HG03280 (cell line): ENCODE results near the gene CCDC121.
"Not testable (repeated sequence)": the region's sequence is repeated elsewhere in the genome, so short reads cannot be mapped to it uniquely, and the experiment has no call there.

Experiments
- ATAC-seq: cut with Tn5 transposase; IDR thresholded peaks from one replicate; pipeline ENCODE4 v1.9.1; 2021; ENCODE audit warnings: mild to moderate bottlenecking, moderate library complexity; ENCODE audit not compliant: unreplicated experiment

Gene CCDC121

DNA sequence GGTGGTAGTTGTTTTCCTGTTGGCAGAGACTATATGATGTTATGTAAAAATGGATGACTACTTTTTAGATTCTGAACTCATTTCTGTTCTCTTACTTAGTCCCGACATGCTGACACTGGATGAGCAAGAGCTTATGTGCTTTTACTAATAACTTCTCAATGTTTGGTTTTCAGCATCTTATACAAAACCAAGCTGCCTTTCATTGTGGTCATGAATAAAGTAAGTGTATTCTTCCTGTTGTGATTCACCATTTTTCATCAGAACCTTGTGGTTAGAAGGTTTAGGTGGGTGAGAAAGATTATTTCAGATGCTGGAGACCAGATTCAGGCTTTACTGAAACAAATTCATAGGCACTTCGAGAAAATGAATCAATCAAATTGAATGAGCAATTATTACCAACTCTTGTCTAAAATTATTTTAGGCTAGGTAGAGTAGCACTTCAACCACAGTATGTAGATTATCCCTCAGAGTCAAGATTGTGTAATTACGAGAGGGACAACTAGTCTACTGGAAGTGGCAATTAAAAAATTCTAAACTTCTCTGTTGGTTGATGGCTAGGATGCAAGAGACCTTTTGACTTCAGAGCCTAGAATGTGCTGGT is 9.3 kb upstream of the CCDC121 start:
- no peak for ATAC-seq

DNA sequence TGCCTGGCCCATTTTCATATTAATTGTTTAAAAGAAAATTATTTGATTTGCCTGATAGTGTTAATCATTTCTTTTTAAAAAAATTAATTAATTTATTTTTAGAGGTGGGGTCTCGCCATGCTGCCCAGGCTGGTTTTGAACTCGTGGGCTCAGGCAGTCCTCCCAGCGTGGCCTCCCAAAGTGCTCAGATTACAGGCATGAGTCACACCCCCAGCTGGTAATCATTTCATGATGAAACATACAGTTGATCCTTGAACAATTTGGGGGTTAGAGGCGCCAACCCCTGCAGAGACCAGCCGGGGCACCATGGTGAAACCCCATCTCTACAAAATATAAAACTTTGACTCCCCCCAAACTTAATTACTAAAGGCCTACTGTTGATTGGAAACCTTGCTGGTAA is 8.0 kb upstream of the CCDC121 start:
- ATAC-seq: no peak

DNA sequence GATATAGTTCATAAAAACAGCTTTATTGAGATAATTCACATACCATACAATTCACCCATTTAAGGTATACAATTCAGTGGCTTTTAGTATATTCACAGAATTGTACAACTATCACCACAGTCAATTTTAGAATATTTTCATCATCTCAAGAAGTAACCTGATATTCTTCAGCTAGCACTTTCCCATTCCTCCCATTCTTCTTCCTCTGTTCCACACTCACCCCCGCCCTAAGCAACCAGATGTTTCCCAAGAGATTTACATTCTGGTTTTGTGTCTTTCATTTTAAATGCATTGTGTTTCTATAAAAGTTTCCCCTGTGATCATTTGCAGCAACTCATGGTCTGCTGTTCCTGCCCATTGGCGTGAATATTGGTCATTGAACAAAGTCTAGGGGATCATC is 5.5 kb upstream of the CCDC121 start:
- no peak for ATAC-seq

DNA sequence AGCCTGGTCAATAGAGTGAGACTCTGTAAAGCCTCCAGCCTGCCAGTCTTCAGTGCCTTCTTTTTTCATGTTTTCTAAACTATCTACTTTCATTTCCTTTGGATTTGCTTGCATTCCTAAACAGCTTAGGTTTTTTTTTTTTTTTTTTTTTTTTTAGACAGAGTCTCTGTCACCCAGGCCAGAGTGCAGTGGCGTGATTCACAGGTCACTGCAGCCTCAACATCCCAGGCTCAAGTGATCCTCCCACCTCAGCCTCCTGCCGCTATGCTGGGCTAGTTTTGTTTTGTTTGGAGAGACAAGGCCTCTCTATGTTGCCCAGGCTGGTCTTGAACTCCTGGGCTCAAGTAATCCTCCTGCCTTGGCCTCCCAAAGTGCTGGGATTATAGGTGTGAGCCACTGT is 1.4 kb upstream of the CCDC121 start:
- ATAC-seq: not testable (repeated sequence)

DNA sequence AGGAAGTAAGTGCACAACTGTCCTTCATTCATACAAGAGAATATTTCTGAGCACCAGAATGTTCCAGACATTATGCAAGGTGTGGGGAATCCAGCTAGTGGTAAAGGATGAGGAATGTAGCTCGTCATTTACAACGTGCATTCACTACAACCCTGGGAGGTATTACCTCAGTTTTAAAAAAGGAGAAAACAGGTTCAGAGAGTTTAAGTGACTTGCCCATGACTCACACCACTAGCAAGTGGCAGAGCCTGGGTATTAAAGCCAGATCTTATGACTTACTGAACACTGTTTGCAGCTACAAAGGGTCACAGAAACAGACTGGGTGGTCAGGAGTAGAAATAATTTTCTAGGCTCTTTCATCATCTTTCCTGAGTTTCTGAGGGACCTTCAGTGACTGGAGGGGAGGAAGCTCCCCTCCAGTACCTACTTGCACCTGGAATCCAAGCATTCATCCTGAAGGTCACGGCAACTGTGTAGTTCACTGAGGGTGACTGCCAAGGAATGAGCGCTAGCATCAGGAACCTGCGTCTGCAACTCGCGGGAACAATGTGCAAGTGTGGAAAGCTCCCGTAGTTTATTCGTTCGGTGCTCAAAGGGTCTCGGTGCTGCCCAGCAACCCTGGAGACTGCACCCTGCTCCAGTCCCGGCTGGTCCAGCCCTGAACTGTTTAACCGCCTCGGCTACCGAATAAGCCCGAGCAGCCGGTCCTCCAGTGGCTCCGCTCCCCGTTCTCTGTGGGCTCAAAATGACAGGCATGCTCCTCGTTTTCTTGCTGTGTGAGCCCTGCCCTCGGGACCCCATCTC is 647 bp downstream of the CCDC121 start:
- no peak for ATAC-seq

DNA sequence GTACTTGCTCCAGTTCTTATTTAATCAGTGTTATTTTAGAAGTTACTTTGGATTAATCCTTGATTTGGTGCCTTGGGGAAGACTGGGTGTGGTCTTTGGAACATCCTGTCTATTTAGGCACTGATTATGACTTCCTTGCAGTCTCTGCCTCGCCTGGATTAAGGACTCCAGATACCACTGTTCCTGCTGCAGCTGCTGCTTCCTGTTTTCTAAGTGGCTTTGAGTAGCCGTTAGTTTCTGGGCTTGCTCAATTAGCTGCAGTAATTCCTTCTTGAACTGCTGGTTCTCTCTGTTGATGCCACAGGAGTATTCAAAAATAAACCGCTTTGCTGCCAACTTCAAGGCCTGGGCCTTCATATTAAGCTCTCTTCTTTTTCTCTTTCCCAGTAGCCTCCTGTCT is 1.9 kb downstream of the CCDC121 start:
- not testable (repeated sequence) for ATAC-seq

DNA sequence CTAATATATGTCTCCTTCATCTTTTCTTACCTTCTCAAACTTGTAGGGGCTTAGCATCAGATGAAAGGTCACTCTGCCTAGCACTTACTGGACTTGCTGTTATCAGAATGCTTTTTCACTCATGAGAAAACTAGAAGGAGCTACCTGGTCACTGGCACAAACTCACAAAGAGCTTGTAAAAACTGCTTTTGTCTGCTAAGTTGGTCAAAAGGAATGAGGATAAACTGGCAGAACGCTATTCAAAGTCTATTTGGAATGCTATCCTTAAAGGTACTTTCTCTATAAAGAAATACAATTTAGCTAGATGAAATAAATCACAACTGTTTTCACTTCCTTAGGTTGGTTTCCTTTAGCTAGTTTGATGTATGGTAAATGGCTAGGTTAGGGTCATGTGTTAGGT is 2.5 kb downstream of the CCDC121 start:
- not testable (repeated sequence) for ATAC-seq

DNA sequence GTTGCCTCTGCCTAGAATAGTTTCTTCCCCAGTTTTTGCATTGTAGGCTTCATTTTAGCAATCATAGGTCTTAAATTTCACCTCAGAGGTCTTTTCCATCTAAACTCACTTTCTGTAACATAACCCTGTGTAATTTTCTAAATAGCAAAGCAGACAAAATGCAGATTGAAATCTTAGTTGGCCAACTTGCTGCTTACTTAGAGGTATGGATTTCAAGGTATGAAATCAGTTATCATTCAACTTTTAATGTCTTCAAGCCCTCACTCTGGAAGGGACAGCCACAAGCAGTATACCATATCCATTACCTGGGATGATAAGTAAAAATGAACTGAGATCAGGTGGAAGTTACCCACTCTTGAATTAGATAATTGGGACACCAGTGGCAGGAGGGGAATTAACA is 3.9 kb downstream of the CCDC121 start:
- no peak for ATAC-seq

DNA sequence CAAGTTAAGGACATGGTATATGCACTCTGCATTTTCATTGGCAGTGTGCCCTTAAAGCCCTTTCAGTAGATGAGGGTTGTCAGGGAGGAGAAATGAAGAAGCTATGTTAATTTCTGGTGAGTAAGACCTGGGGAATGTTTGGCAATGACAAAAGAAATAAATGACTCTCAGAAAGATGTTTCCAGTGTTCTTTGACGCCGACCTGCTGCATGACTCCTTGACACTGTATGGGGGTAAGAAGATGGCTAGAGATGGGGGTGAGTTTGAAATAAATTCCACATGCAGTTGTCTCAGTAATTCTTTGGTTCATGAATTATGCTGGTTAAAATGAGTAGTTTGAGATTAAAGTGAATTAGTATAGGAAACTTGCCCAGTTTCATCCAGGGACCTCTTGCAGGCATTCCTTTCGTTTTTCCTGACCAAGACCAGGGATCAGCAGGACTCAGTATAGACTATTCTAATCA is 5.9 kb downstream of the CCDC121 start:
- no peak for ATAC-seq

DNA sequence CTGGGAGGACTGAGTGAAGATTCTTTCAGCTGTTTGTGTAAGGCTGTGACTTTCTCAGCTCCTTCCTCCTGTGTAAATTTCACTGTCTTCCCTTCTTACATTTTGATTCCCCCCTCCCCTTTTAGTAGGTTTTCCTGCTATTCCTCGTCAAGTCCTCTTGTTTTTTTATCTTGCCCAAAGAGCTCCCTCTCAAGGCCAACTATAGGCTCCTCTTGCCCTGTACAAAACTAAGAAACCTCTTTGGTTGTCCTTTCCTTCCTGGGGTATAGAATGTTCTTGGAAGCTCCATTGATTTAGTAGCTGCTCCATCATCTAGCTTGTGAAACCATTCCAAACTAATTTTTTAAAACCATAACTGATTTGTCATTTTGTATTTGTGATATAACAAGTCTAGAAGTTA is 7.3 kb downstream of the CCDC121 start:
- ATAC-seq: no peak

DNA sequence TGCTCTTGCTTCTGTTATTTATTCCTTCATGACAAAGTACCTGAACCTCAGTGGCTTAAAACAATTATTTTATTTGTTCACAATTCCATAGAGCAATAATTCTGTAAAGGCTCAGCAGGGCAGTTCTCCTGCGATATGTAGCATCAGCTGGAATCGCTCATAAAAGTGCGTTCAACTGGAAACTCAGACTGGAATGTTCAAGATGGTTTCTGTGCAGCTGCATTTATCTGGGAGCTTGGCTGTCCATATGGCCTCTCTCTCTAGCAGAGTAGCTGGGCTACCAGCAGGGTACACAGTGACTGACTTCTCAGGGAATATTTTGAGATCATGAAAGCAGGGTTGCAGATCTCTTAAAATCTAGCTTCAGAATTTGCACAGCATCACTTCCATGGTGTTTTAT is 13.5 kb downstream of the CCDC121 start:
- no peak for ATAC-seq

DNA sequence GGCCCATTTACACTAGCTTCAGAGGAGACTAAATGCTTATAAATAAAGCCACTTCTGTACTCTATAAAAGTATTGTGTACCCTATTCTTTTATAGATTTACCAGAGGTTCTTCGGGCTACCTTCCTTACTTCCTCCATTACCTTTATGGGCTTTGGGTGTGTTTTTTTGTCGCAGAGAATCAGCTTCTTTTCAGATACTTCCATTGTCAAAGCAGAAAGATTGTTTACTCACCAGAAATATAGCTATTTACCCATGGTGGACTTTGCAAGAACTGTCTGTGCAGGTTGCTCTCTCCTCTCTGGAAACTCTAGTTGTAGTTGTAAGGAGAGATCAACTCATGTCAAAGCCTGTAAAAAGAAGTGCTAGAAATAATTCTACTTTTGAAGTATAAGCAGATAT is 14.8 kb downstream of the CCDC121 start:
- ATAC-seq: no peak

DNA sequence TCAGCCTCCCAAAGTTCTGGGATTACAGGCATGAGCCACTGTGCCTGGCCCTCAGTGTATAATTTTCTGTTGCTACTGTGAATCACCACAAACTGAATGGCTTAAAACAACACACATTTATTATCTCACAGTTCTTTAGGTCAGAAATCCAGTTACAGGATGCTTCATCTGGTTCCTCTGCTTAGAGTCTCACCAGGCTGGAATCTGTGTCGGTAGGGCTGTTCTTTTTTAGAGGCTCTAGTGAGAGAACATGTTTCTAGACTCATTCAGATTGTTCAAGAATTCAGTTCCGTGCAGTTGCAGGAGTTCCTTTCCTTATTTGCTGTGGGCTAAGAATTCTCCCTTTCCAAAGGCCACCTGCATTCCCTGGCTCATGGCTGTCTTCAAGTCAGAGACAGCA is 22.2 kb downstream of the CCDC121 start:
- no peak for ATAC-seq

DNA sequence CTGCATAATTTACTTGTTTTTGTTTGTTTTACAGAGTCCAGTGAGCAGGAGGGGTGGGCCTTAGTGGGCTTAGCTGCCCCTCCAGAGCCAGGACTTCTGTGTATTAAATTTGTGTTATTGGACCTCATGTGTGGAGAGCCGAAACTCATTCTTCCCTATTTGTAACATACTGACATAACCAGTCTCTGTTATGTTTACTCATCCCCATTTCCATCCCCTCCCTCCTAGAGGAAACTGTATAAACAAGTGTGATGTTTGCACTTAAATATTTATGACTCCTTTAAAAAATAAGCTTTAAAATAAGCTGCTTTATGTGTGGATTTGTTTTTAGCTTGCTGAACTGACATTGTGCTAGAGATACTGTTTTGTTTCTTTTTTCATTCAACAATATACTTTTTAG is 32.2 kb downstream of the CCDC121 start:
- ATAC-seq: no peak

DNA sequence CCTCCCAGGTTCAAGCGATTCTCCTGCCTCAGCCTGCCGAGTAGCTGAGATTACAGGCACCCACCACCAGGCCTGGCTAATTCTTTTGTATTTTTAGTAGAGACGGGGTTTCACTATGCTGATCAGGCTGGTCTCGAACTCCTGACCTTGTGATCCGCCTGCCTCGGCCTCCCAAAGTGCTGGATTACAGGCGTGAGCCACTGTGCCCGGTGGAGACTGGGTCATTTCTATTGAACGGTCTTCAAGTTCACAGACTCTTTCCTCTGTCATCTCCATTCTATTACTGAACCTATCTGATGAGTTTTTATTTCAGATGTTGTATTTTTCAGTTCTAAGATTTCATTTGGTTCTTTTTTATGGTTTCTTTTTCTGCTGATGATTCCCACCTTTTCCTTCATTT is 33.4 kb downstream of the CCDC121 start:
- not testable (repeated sequence) for ATAC-seq

DNA sequence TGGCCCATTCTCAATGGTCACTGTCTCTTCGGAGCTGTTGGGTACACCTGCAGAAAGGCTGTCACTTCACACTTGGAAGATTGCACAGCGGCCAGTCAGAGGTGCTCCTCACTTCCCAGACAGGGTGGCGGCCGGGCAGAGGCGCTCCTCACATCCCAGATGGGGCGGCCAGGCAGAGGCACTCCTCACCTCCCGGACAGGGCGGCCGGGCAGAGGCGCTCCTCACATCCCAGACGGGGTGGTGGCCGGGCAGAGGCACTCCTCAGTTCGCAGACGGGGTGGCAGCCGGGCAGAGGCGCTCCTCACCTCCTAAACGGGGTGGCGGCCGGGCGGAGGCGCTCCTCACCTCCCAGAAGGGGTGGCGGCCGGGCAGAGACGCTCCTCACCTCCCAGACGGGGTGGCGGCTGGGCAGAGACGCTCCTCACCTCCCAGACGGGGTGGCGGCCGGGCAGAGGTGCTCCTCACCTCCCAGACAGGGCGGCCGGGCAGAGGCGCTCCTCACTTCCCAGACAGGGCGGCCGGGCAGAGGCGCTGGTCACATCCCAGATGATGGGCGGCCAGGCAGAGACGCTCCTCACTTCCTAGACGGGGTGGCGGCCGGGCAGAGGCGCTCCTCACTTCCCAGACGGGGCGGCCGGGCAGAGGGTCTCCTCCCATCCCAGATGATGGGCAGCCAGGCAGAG is 34.6 kb downstream of the CCDC121 start:
- ATAC-seq: not testable (repeated sequence)

DNA sequence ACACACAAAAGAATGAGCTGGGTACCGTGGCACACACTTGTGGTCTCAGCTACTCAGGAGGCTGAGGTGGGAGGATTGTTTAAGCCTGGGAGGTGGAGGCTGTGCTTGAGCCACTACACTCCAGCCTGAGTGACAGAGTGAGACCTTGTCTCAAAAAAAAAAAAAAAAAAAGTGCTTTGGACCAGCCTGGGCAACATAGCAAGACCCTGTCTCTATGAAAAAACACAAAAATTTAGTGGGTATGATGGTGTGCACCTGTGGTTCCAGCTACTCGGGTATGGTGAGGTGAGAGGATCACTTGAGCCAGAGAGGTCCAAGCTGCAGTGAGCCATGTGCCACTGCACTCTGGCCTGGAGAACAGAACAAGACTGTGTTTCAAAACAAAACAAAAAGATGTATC is 35.6 kb downstream of the CCDC121 start:
- ATAC-seq: no peak

DNA sequence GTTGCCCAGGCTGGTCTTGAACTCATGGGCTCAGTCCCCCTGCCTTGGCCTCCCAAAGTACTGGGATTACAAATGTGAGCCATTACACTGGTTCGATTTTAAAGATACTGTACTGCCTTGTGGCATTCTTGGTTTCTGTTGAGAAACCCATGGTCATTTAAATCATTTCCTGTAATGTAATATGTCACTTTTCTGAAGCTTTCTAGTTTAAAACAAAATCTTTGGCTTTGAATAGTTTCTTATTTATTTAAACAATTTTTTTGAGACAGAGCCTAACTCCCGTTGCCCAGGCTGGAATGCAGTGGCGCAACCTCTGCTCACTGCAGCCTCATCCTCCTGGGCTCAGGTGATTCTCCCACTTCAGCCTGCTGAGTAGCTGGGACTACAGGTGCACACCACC is 37.1 kb downstream of the CCDC121 start:
- ATAC-seq: no peak

DNA sequence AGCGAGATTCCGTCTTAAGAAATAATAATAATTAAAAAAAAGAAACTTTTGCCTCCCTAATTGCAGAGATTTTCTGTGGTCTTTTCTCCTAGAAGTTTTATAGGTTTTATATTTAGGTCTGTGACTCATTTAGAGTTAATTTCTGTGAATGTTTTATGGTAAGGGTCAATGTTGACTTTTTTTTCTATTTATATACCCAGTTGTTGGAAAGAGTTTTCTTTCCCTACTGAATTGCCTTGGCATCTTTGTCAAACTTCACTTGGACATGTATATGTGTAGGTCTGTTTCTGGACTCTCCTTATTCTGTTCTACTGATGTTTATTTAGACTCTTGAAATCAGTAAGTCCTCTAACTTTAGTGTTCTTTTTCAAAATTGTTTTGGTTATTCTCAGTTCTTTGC is 40.5 kb downstream of the CCDC121 start:
- ATAC-seq: no peak

DNA sequence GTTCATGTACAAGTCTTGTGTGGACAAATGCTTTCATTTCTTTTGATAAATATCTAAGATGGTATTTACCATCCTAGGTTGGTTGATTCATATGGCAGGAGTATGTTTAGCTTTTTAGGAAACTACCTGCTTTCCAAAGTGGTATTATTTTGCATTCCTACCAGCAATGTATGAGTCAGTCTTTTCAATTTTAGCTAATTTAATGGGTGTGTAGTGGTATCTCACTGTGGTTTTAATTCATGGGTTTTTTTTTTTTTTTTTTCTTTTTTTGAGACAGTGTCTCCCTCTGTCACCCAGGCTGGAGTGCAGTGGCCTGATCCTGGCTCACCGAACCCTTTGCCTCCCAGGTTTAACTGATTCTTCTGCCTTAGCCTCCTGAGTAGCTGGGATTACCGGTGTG is 41.8 kb downstream of the CCDC121 start:
- ATAC-seq: no peak

DNA sequence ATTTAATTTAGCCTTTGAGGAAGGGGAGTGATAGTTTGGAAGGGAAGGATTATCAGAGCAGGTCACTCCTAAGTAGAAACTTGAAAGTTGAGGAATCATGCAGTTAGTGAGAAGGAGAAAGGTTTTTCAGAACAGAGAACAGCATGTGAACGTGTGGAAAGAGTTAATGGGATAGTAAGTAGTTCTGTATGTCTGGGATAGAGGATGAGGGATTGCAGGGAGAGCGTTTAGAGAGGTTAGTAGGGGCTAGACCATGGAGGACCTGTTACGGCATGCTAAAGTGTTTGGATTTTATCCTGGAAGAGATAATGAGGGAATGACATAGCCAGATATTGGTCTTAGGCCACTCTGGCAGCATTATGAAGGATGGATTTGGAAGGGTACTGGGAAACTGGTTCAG is 44.2 kb downstream of the CCDC121 start:
- ATAC-seq: no peak

DNA sequence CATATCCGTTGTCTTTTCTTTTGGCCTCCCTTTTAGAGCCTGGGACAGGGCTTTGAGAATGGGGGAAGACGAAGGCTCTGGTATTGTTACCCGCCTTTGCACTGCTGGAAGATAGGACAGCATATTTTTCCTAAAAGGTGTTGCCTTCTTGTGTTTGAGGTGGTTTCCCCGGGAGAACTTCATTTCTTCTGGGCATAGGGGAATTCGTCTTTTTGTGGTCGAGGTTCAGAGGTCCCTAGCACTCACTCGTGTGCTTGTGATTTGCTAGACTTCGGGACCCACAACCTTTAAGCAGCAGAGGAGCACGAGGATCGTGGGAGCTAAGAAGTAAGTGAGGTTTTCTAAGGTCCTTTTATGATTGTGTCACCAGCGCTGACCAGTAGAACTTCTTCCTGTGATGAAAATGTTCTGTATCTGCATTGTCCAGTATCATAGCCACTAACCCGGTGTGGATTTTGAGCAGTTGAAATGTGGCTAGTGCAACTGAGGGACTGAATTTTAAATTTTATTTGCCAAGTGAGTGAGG is 45.4 kb downstream of the CCDC121 start:
- ATAC-seq: no peak
